Renal cortical epithelial cell (primary cell): ENCODE measurements around the gene TREM1. TPM values are rescaled to one million over a fixed set of nuclear protein-coding genes. Genes with fewer than 3 reads are reported as not detected.

Source experiments
- total RNA-seq: library from RNA; depleted of rRNA; stranded (reverse); fragments of >200 nt; gene quantifications from 2 replicates; pipeline ENCODE4 v1.2.3, GENCODE V29; 2014

TREM1 gene
- total RNA-seq, 1 donor from 2014 or later, result not detected

Other genes starting within 250 kb of the TREM1 start
- gene UNC5CL, start 247.5 kb downstream of the TREM1 start, total RNA-seq, result 2.4 and 9.6 TPM in 2 replicates
- gene TSPO2, start 244.2 kb downstream of the TREM1 start, total RNA-seq, result not detected in 2 replicates
- not detected in 2 replicates for gene APOBEC2, start 233.5 kb downstream of the TREM1 start, total RNA-seq
- gene OARD1, start 214.3 kb downstream of the TREM1 start, total RNA-seq, result 10.1 and 17.1 TPM in 2 replicates
- 17.5 and 38.8 TPM in 2 replicates for gene NFYA, start 213.7 kb downstream of the TREM1 start, total RNA-seq
- gene TREML1, start 132.3 kb downstream of the TREM1 start, total RNA-seq, result not detected in 2 replicates
- gene TREM2, start 123.6 kb downstream of the TREM1 start, total RNA-seq, result not detected in 2 replicates
- not detected in 2 replicates for gene TREML2, start 85.5 kb downstream of the TREM1 start, total RNA-seq
- not detected in 2 replicates for gene TREML4, start 58.3 kb downstream of the TREM1 start, total RNA-seq
- gene NCR2, start 48.9 kb upstream of the TREM1 start, total RNA-seq, result not detected in 2 replicates